Measurements from ENCODE around the gene ZBTB40. TPM values are rescaled to one million over a fixed set of nuclear protein-coding genes. Genes with fewer than 3 reads are reported as not detected.

Gene ZBTB40
- total and polyA plus RNA-seq, 9 of the 15 experiments (the other 6 are each of a cell fraction or from before 2014, with no cell fraction given): 2.6 to 26.0 (median 18.8) TPM

DNA sequence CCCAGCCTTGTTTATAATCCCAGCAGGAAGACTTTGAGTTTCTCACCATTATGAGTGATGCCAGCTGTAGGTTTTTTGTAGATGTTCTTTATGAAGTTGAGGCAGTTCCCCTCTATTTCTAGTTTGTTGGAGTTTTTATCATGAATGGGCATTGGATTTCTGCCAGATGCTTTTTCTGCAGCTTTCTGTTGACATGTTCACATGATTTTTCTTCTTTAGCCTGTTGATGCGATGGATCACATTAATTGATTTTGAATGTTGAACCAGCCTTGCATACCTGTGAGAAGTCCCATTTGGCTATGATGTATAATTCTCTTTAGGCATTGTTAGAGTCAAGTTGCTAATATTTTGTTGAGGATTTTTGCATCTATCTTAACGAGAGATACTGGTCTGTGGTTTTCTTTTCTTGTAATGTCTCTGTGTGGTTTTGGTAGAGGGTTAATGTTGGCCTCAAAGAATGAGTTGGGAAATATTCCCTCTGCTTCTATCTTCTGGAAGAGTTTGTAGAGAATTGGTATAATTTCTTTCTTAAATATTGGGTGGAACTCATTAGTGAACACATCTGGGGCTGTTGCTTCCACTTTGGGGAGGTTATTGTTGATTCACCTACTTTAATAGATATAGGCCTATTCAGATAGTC lies 33.2 kb downstream of the ZBTB40 start:
- ChIA-PET CTCF (ENCODE audit: low intra/inter-chr PET ratio) (no interaction called here), POLR2A (interaction anchor here (0.7 kb wide), 1 partner anchor 8 kb away, joined by 4 read pairs; no protein-coding TSS in a partner anchor)
- no peak for FAIRE-seq
- Histone ChIP-seq H3K9ac (ENCODE audit: insufficient read depth in 1 of 2, low read depth in 2 of 2, low read length in 2 of 2) (no peak overlapping the region), H3K27me3 (ENCODE audit: control insufficient read depth in 2 of 2, insufficient read depth in 2 of 2, low read length in 2 of 2) (no peaks in the 10 kb centered on the region), H3K4me1 (replicated peaks in 1 of 2; ENCODE audit: control insufficient read depth in 2 of 2, insufficient read depth in 2 of 2, low read length in 2 of 2) (peaks cover 2 to 23% of the 10 kb centered on the region in 2 experiments; a peak in 4 of 5 replicates), H3K27ac (ENCODE audit: extremely low read depth, low read depth, low read length) (no peak overlapping the region), H2AFZ (ENCODE audit: low read depth, low read length) (no peak overlapping the region), H3K9me3 (replicated peaks; ENCODE audit: control insufficient read depth, insufficient read depth, low read depth, low read length) (0 out of 2 replicates have a peak, but pooled peaks cover 2% of the 10 kb centered on the region), H3K79me2 (ENCODE audit: control insufficient read depth, insufficient read depth, low read length) (peaks cover 50% of the 10 kb centered on the region), H4K20me1 (replicated peaks; ENCODE audit: control insufficient read depth, insufficient read depth, low read length) (peaks cover 22% of the 10 kb centered on the region), H3K4me2 (ENCODE audit: insufficient read depth, low read length) (no peak overlapping the region), H3K4me3 (no peak overlapping the region), H3K36me3 (ENCODE audit: control insufficient read depth, insufficient read depth, low read length) (peaks cover 2% of the 10 kb centered on the region; the same call in 1 of the 3 replicates), H3K9me1 (ENCODE audit: control insufficient read depth, insufficient read depth, low read length) (peaks cover 4% of the 10 kb centered on the region)
- no TSS peak for BruUV-seq (replicated peaks)
- WGBS (ENCODE audit: insufficient coverage, low coverage, missing lambda C conversion rate): 59% methylated on average over 2 of the region's 2 CpGs
- intact Hi-C loops (cut with micrococcal nuclease) (no loop called here), in situ Hi-C loops (cut with MboI) (no loop called here)
- no peak for ATAC-seq
- DNase-seq (ENCODE audit: extremely low read depth in 1 of 4, low spot score in 3 of 4): no peak
- no peak for TF ChIP-seq NONO (IDR thresholded peaks at IDR 0.05; ENCODE audit: low read depth in 2 of 2, low read length in 1 of 2)
- TF ChIP-seq ZNF764 (CRISPR knock-in tag; IDR thresholded peaks at IDR 0.05; ENCODE audit: low read depth): no peak
- TF ChIP-seq CSDE1 (IDR thresholded peaks at IDR 0.05): no peak
- TF ChIP-seq, protein P1, sequence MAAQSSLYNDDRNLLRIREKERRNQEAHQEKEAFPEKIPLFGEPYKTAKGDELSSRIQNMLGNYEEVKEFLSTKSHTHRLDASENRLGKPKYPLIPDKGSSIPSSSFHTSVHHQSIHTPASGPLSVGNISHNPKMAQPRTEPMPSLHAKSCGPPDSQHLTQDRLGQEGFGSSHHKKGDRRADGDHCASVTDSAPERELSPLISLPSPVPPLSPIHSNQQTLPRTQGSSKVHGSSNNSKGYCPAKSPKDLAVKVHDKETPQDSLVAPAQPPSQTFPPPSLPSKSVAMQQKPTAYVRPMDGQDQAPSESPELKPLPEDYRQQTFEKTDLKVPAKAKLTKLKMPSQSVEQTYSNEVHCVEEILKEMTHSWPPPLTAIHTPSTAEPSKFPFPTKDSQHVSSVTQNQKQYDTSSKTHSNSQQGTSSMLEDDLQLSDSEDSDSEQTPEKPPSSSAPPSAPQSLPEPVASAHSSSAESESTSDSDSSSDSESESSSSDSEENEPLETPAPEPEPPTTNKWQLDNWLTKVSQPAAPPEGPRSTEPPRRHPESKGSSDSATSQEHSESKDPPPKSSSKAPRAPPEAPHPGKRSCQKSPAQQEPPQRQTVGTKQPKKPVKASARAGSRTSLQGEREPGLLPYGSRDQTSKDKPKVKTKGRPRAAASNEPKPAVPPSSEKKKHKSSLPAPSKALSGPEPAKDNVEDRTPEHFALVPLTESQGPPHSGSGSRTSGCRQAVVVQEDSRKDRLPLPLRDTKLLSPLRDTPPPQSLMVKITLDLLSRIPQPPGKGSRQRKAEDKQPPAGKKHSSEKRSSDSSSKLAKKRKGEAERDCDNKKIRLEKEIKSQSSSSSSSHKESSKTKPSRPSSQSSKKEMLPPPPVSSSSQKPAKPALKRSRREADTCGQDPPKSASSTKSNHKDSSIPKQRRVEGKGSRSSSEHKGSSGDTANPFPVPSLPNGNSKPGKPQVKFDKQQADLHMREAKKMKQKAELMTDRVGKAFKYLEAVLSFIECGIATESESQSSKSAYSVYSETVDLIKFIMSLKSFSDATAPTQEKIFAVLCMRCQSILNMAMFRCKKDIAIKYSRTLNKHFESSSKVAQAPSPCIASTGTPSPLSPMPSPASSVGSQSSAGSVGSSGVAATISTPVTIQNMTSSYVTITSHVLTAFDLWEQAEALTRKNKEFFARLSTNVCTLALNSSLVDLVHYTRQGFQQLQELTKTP (IDR thresholded peaks at IDR 0.05; ENCODE audit: low read depth in 1 of 2, partially characterized antibody in 2 of 2): no peak
- TF ChIP-seq NFIC (IDR thresholded peaks at IDR 0.05): peak; percentile 38; the same call in 1 of the 2 replicates
- no peak for TF ChIP-seq TAF1 (IDR thresholded peaks at IDR 0.05; ENCODE audit: control insufficient read depth, extremely low read depth, insufficient read depth, low read length, severe bottlenecking)
- TF ChIP-seq, protein P2, sequence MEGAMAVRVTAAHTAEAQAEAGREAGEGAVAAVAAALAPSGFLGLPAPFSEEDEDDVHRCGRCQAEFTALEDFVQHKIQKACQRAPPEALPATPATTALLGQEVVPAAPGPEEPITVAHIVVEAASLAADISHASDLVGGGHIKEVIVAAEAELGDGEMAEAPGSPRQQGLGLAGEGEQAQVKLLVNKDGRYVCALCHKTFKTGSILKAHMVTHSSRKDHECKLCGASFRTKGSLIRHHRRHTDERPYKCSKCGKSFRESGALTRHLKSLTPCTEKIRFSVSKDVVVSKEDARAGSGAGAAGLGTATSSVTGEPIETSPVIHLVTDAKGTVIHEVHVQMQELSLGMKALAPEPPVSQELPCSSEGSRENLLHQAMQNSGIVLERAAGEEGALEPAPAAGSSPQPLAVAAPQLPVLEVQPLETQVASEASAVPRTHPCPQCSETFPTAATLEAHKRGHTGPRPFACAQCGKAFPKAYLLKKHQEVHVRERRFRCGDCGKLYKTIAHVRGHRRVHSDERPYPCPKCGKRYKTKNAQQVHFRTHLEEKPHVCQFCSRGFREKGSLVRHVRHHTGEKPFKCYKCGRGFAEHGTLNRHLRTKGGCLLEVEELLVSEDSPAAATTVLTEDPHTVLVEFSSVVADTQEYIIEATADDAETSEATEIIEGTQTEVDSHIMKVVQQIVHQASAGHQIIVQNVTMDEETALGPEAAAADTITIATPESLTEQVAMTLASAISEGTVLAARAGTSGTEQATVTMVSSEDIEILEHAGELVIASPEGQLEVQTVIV (CRISPR knock-in tag; IDR thresholded peaks at IDR 0.05; ENCODE audit: borderline replicate concordance): 0 out of 2 replicates have a peak, but pooled peaks have one; percentile 19
- TF ChIP-seq, protein P3, sequence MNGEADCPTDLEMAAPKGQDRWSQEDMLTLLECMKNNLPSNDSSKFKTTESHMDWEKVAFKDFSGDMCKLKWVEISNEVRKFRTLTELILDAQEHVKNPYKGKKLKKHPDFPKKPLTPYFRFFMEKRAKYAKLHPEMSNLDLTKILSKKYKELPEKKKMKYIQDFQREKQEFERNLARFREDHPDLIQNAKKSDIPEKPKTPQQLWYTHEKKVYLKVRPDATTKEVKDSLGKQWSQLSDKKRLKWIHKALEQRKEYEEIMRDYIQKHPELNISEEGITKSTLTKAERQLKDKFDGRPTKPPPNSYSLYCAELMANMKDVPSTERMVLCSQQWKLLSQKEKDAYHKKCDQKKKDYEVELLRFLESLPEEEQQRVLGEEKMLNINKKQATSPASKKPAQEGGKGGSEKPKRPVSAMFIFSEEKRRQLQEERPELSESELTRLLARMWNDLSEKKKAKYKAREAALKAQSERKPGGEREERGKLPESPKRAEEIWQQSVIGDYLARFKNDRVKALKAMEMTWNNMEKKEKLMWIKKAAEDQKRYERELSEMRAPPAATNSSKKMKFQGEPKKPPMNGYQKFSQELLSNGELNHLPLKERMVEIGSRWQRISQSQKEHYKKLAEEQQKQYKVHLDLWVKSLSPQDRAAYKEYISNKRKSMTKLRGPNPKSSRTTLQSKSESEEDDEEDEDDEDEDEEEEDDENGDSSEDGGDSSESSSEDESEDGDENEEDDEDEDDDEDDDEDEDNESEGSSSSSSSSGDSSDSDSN (IDR thresholded peaks at IDR 0.05; ENCODE audit: borderline replicate concordance in 1 of 2, low read depth in 2 of 2, low read length in 2 of 2): no peak
- peak; percentile 93 for TF ChIP-seq ZNF324 (CRISPR knock-in tag; IDR thresholded peaks at IDR 0.05)
- TF ChIP-seq FOXA3 (CRISPR knock-in tag; conservative IDR thresholded peaks at IDR 0.05 in 1 of 2, IDR thresholded peaks at IDR 0.05 in 1 of 2): no peak
- TF ChIP-seq ZNF695 (CRISPR knock-in tag; IDR thresholded peaks at IDR 0.05): no peak
- TF ChIP-seq CBFA2T2 (conservative IDR thresholded peaks at IDR 0.05): no peak

Data from K562 (cell line).